Keratinocyte (primary cell): ENCODE results near the gene NELL2. TPM values are rescaled to one million over a fixed set of nuclear protein-coding genes. Genes with fewer than 3 reads are reported as not detected.
"Not testable (repeated sequence)": the region's sequence is repeated elsewhere in the genome, so short reads cannot be mapped to it uniquely, and the experiment has no call there.

Source experiments
- DNase-seq: peaks from one replicate; pipeline ENCODE4 v3.0.0-alpha.2; 2011; ENCODE audit warnings: low read depth, missing footprints, low spot score
- FAIRE-seq: peaks from 2 replicates; lab custom pipeline; 2011; peaks lifted over from hg19 to GRCh38; lab: Jason Lieb, UNC
- H2AFZ ChIP-seq: 2 replicates; pipeline ENCODE4 v1.6.0; 2012; ENCODE audit warnings: low read length, control low read depth, inconsistent platforms; ENCODE audit not compliant: control insufficient read depth
- H3K27ac ChIP-seq: 2 replicates; pipeline ENCODE4 v1.5.1; 2011; ENCODE audit warnings: low read length; ENCODE audit not compliant: control insufficient read depth, insufficient read depth
- H3K27me3 ChIP-seq: 3 replicates; pipeline ENCODE4 v1.6.0; 2011; ENCODE audit warnings: low read length; ENCODE audit not compliant: control insufficient read depth, insufficient read depth; ENCODE audit errors: extremely low read depth
- H3K36me3 ChIP-seq, 2 experiments: 2 replicates in 1 of 2; 3 replicates in 1 of 2; pipeline ENCODE4 v1.5.1; 2011; ENCODE audit warnings: low read length in 2 of 2, mild to moderate bottlenecking in 1 of 2; ENCODE audit not compliant: control insufficient read depth in 2 of 2, insufficient read depth in 2 of 2; ENCODE audit errors: extremely low read depth in 1 of 2
- H3K4me1 ChIP-seq: 3 replicates; pipeline ENCODE4 v1.5.1; 2011; ENCODE audit warnings: low read length; ENCODE audit not compliant: control insufficient read depth, insufficient read depth; ENCODE audit errors: extremely low read depth
- H3K4me2 ChIP-seq: 3 replicates; pipeline ENCODE4 v1.6.0; 2011; ENCODE audit warnings: low read depth, low read length; ENCODE audit not compliant: control insufficient read depth, insufficient read depth; ENCODE audit errors: extremely low read depth
- H3K4me3 ChIP-seq, 3 experiments: fragments of 200-600 bp in 1 of 3; sonication (generic) in 1 of 3; 2 replicates in 2 of 3; 3 replicates in 1 of 3; pipeline ENCODE4 v1.5.1; 2011 to 2016; ENCODE audit warnings: low read length in 3 of 3, mild to moderate bottlenecking in 3 of 3, control low read depth in 2 of 3, inconsistent platforms in 1 of 3, low read depth in 1 of 3, mixed read lengths in 1 of 3, mixed run types in 1 of 3, moderate library complexity in 1 of 3; ENCODE audit not compliant: control insufficient read depth in 2 of 3, insufficient read depth in 2 of 3; ENCODE audit errors: extremely low read depth in 1 of 3
- H3K79me2 ChIP-seq: 2 replicates; pipeline ENCODE4 v1.6.0; 2012; ENCODE audit warnings: low read length; ENCODE audit not compliant: control insufficient read depth, insufficient read depth
- H3K9ac ChIP-seq: 3 replicates; pipeline ENCODE4 v1.6.0; 2011; ENCODE audit warnings: low read length; ENCODE audit not compliant: control insufficient read depth, insufficient read depth; ENCODE audit errors: extremely low read depth
- H3K9me1 ChIP-seq: 3 replicates; pipeline ENCODE4 v1.6.0; 2011; ENCODE audit warnings: low read length; ENCODE audit not compliant: control insufficient read depth, insufficient read depth; ENCODE audit errors: extremely low read depth
- H3K9me3 ChIP-seq: 2 replicates; pipeline ENCODE4 v1.5.1; 2012; ENCODE audit warnings: low read depth, low read length; ENCODE audit not compliant: control insufficient read depth
- H4K20me1 ChIP-seq: 3 replicates; pipeline ENCODE4 v1.6.0; 2011; ENCODE audit warnings: low read length; ENCODE audit not compliant: control insufficient read depth, insufficient read depth; ENCODE audit errors: extremely low read depth
- CTCF ChIP-seq, 3 experiments: IDR thresholded peaks in 1 of 3; conservative IDR thresholded peaks in 1 of 3; optimal IDR thresholded peaks in 1 of 3; 2 replicates in 2 of 3; 3 replicates in 1 of 3; pipeline versions ENCODE3 to v1.5.1; 2011; ENCODE audit warnings: low read length in 3 of 3, mild to moderate bottlenecking in 3 of 3, moderate library complexity in 2 of 3, control low read depth in 1 of 3, inconsistent platforms in 1 of 3; ENCODE audit not compliant: insufficient read depth in 2 of 3; ENCODE audit errors: extremely low read depth in 1 of 3
- EZH2 ChIP-seq: IDR thresholded peaks from one replicate; pipeline ENCODE4 v1.6.1; 2012; ENCODE audit warnings: inconsistent platforms, mild to moderate bottlenecking, low read length, moderate library complexity
- dilution Hi-C: fragments of 300-500 bp; cut with MboI; formaldehyde crosslinking; loops from one replicate; pipeline ENCODE4 v1.7.0; 2020; ENCODE audit warnings: low sequenced_read_pairs; ENCODE audit not compliant: extremely low pct_ligation_motif_present
- polyA plus RNA-seq, 5 experiments: library from polyadenylated mRNA; depleted of rRNA in 3 of 5; stranded (reverse) in 3 of 5; stranded (forward) in 1 of 5; unstranded in 1 of 5; fragments of >200 nt; gene quantifications; 1 replicate in 1 of 5; 2 replicates in 3 of 5; 3 replicates in 1 of 5; pipeline versions ENCODE4 v1.2.1 to v1.2.3, GENCODE V29; 2011 to 2012; ENCODE audit warnings: missing spikeins in 2 of 5, low read depth in 1 of 5, low replicate concordance in 1 of 5

Gene NELL2
- polyA plus RNA-seq, 1 donor (not counting 4 experiments of a cell fraction or from before 2014, with no cell fraction given) = 0.58 TPM

GRCh38 chr12:44827832-44828438, 48.2 kb downstream of the NELL2 start:
- H3K79me2 ChIP-seq = no peaks in the 10 kb centered on the region
- H3K4me1 ChIP-seq = no peaks in the 10 kb centered on the region
- no peak overlapping the region for H3K27ac ChIP-seq
- no peak overlapping the region for H3K4me2 ChIP-seq
- no peaks in the 10 kb centered on the region for H3K9me3 ChIP-seq
- H3K36me3 ChIP-seq = no peaks in the 10 kb centered on the region
- FAIRE-seq (no peak), DNase-seq (no peak)
- H3K9me1 ChIP-seq = no peaks in the 10 kb centered on the region
- no peak overlapping the region for H3K9ac ChIP-seq
- no peaks in the 10 kb centered on the region for H3K27me3 ChIP-seq
- no peak overlapping the region for H3K4me3 ChIP-seq
- H4K20me1 ChIP-seq = no peaks in the 10 kb centered on the region
- TF ChIP-seq CTCF (optimal IDR thresholded peaks at IDR 0.05 in 1 of 3, IDR thresholded peaks at IDR 0.05 in 1 of 3, conservative IDR thresholded peaks at IDR 0.05 in 1 of 3; ENCODE audit: extremely low read depth in 1 of 3, insufficient read depth in 2 of 3, low read length in 3 of 3) (no peak), EZH2 (no peak)
- no peak overlapping the region for H2AFZ ChIP-seq
- dilution Hi-C loops = no loop called here

- H3K4me1 ChIP-seq, FAIRE-seq, H3K4me2 ChIP-seq, H3K9me3 ChIP-seq, H2AFZ ChIP-seq, H3K36me3 ChIP-seq, H4K20me1 ChIP-seq, H3K79me2 ChIP-seq, DNase-seq, H3K27ac ChIP-seq, dilution Hi-C loops, H3K27me3 ChIP-seq, H3K9me1 ChIP-seq, H3K9ac ChIP-seq, H3K4me3 ChIP-seq: not testable (repeated sequence)
Measured at GRCh38 chr12:44821702-44822101, 54.4 kb downstream of the NELL2 start.

- Histone ChIP-seq H2AFZ (no peak overlapping the region), H3K4me3 (no peak overlapping the region), H3K4me2 (no peak overlapping the region), H3K4me1 (no peaks in the 10 kb centered on the region), H3K9ac (no peak overlapping the region), H3K9me1 (no peaks in the 10 kb centered on the region), H3K79me2 (no peaks in the 10 kb centered on the region), H3K27me3 (no peaks in the 10 kb centered on the region), H3K27ac (no peak overlapping the region), H3K9me3 (no peaks in the 10 kb centered on the region), H3K36me3 (no peaks in the 10 kb centered on the region), H4K20me1 (no peaks in the 10 kb centered on the region)
- FAIRE-seq = no peak
- TF ChIP-seq EZH2 = no peak
- no peak for TF ChIP-seq CTCF (optimal IDR thresholded peaks at IDR 0.05 in 1 of 3, IDR thresholded peaks at IDR 0.05 in 1 of 3, conservative IDR thresholded peaks at IDR 0.05 in 1 of 3; ENCODE audit: extremely low read depth in 1 of 3, insufficient read depth in 2 of 3, low read length in 3 of 3)
- DNase-seq = no peak
- dilution Hi-C loops = no loop called here
Measured at GRCh38 chr12:44819884-44820283, 56.2 kb downstream of the NELL2 start.
